SK-N-SH treated with all-trans-retinoic acid at 6 μM for 48 hours (cell line): ENCODE results near the gene ANKRD44.

Source experiments
- ATAC-seq: fragments of 200-7000 bp; cut with Tn5 transposase; 3 replicates; pipeline ENCODE4 v1.9.1; 2020; ENCODE audit warnings: mild to moderate bottlenecking, moderate library complexity
- ARNTL ChIP-seq: fragments of 450-650 bp; formaldehyde crosslinking; IDR thresholded peaks from 2 replicates; pipeline ENCODE4 v1.5.0; 2020; ENCODE audit warnings: low read depth, mild to moderate bottlenecking, moderate library complexity, borderline replicate concordance
- CSRNP3 ChIP-seq: fragments of 250-450 bp; sonication (Bioruptor Pico); IDR thresholded peaks from 2 replicates; pipeline ENCODE4 v1.5.1; 2021; ENCODE audit warnings: mild to moderate bottlenecking, moderate library complexity
- ESRRG ChIP-seq: fragments of 250-450 bp; sonication (Bioruptor Pico); IDR thresholded peaks from 2 replicates; pipeline ENCODE4 v1.6.1; 2021; ENCODE audit warnings: mild to moderate bottlenecking
- GLIS3 ChIP-seq: fragments of 250-450 bp; sonication (Bioruptor Pico); IDR thresholded peaks from 2 replicates; pipeline ENCODE4 v1.5.0; 2020; ENCODE audit warnings: mild to moderate bottlenecking, moderate library complexity
- ISL1 ChIP-seq: fragments of 250-450 bp; sonication (Bioruptor Pico); IDR thresholded peaks from 2 replicates; pipeline ENCODE4 v2.1.2; 2022; ENCODE audit warnings: mild to moderate bottlenecking, moderate library complexity
- OSR1 ChIP-seq: fragments of 250-450 bp; sonication (Bioruptor Pico); IDR thresholded peaks from 2 replicates; pipeline ENCODE4 v1.8.0; 2022; ENCODE audit warnings: moderate library complexity, mild to moderate bottlenecking, inconsistent platforms
- PPARA ChIP-seq: fragments of 250-450 bp; sonication (Bioruptor Pico); IDR thresholded peaks from 2 replicates; pipeline ENCODE4 v1.5.0; 2020; ENCODE audit warnings: mild to moderate bottlenecking, borderline replicate concordance
- RARB ChIP-seq: fragments of 250-450 bp; sonication (Bioruptor Pico); IDR thresholded peaks from 2 replicates; pipeline ENCODE4 v1.8.0; 2021; ENCODE audit warnings: mild to moderate bottlenecking, moderate library complexity
- SNAI2 ChIP-seq: fragments of 250-450 bp; sonication (Bioruptor Pico); IDR thresholded peaks from 2 replicates; pipeline ENCODE4 v1.5.0; 2020; ENCODE audit warnings: mild to moderate bottlenecking, moderate library complexity
- TCF4 ChIP-seq: fragments of 250-450 bp; sonication (Bioruptor Pico); IDR thresholded peaks from 2 replicates; pipeline ENCODE4 v1.8.0; 2021; ENCODE audit warnings: mild to moderate bottlenecking, moderate library complexity, borderline replicate concordance
- TOX ChIP-seq: fragments of 250-450 bp; sonication (Bioruptor Pico); IDR thresholded peaks from 2 replicates; pipeline ENCODE4 v1.8.0; 2021; ENCODE audit warnings: mild to moderate bottlenecking, moderate library complexity, borderline replicate concordance
- ZC3H10 ChIP-seq: fragments of 250-450 bp; sonication (Bioruptor Pico); IDR thresholded peaks from 2 replicates; pipeline ENCODE4 v1.5.1; 2021; ENCODE audit warnings: mild to moderate bottlenecking, moderate library complexity
- ZFP3 ChIP-seq: fragments of 250-450 bp; sonication (Bioruptor Pico); IDR thresholded peaks from 2 replicates; pipeline ENCODE4 v1.5.0; 2020; ENCODE audit warnings: mild to moderate bottlenecking, moderate library complexity
- ZNF8 ChIP-seq: fragments of 450-650 bp; formaldehyde crosslinking; IDR thresholded peaks from 2 replicates; pipeline ENCODE4 v1.5.0; 2020; ENCODE audit warnings: mild to moderate bottlenecking, moderate library complexity
- TF ChIP-seq, protein P1 (sequence below): fragments of 250-450 bp; sonication (Bioruptor Pico); IDR thresholded peaks from 2 replicates; pipeline ENCODE4 v1.5.0; 2020; ENCODE audit warnings: mild to moderate bottlenecking, moderate library complexity
- TF ChIP-seq, protein P2 (sequence below): fragments of 250-450 bp; sonication (Bioruptor Pico); IDR thresholded peaks from 2 replicates; pipeline ENCODE4 v1.8.0; 2020; ENCODE audit warnings: mild to moderate bottlenecking, moderate library complexity, borderline replicate concordance

ANKRD44 gene

DNA sequence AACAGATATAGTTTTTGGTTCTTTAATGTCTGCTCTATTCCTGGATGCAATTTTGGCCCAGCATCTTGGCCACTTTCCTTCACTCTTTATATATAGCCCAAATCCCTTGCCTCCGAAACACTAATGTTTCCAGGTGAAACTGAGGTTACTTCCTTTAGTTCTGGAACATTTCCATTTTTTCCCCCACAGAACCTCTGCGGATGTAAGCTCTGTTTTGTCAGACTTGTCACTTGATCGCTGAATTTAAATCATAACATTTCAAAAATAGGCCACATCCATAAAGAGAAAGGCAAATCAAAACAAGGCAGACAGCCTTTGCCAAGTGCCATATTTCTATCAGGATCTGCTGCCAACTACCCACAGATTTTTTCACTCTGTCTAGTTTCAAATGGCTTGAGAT lies 115.1 kb downstream of the ANKRD44 start:
- peak; percentile 76 for ATAC-seq
- TF ChIP-seq GLIS3 (CRISPR knock-in tag) (no peak), ARNTL (CRISPR knock-in tag) (no peak), ISL1 (CRISPR knock-in tag) (0 out of 2 replicates have a peak, but pooled peaks have one; percentile 43)
- TF ChIP-seq, protein P1, sequence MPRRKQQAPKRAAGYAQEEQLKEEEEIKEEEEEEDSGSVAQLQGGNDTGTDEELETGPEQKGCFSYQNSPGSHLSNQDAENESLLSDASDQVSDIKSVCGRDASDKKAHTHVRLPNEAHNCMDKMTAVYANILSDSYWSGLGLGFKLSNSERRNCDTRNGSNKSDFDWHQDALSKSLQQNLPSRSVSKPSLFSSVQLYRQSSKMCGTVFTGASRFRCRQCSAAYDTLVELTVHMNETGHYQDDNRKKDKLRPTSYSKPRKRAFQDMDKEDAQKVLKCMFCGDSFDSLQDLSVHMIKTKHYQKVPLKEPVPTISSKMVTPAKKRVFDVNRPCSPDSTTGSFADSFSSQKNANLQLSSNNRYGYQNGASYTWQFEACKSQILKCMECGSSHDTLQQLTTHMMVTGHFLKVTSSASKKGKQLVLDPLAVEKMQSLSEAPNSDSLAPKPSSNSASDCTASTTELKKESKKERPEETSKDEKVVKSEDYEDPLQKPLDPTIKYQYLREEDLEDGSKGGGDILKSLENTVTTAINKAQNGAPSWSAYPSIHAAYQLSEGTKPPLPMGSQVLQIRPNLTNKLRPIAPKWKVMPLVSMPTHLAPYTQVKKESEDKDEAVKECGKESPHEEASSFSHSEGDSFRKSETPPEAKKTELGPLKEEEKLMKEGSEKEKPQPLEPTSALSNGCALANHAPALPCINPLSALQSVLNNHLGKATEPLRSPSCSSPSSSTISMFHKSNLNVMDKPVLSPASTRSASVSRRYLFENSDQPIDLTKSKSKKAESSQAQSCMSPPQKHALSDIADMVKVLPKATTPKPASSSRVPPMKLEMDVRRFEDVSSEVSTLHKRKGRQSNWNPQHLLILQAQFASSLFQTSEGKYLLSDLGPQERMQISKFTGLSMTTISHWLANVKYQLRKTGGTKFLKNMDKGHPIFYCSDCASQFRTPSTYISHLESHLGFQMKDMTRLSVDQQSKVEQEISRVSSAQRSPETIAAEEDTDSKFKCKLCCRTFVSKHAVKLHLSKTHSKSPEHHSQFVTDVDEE (CRISPR knock-in tag): peak; percentile 51; the same call in 1 of the 2 replicates

DNA sequence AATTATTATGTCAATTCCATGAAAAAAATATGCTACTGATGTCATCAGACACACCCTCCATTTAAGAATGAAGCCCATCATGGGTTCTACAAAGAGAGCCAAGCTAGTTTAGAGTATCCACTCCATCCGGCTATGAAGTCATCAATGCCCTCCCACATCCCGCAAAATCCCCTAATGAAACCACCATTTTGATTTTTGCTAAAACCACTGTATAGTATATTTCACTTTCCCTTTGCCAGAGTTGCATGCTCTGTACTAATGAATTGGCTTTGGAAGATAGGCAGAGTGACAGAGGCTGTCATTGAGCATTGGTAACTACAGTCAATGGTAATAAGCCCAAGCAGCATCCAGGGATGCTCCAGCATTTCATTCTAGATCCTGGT lies 118.6 kb downstream of the ANKRD44 start:
- no peak for ATAC-seq
- TF ChIP-seq, protein P1 (CRISPR knock-in tag): no peak
- TF ChIP-seq PPARA (no peak), ZFP3 (CRISPR knock-in tag) (no peak)

GRCh38 chr2:197191177-197191939 lies 119.2 kb downstream of the ANKRD44 start:
- TF ChIP-seq ISL1 (CRISPR knock-in tag) (no peak), OSR1 (CRISPR knock-in tag) (no peak), TOX (CRISPR knock-in tag) (no peak), RARB (CRISPR knock-in tag) (no peak), ZC3H10 (CRISPR knock-in tag) (no peak), ESRRG (CRISPR knock-in tag) (no peak), PPARA (no peak), GLIS3 (CRISPR knock-in tag) (no peak)
- TF ChIP-seq, protein P1 (CRISPR knock-in tag): no peak
- TF ChIP-seq, protein P2, sequence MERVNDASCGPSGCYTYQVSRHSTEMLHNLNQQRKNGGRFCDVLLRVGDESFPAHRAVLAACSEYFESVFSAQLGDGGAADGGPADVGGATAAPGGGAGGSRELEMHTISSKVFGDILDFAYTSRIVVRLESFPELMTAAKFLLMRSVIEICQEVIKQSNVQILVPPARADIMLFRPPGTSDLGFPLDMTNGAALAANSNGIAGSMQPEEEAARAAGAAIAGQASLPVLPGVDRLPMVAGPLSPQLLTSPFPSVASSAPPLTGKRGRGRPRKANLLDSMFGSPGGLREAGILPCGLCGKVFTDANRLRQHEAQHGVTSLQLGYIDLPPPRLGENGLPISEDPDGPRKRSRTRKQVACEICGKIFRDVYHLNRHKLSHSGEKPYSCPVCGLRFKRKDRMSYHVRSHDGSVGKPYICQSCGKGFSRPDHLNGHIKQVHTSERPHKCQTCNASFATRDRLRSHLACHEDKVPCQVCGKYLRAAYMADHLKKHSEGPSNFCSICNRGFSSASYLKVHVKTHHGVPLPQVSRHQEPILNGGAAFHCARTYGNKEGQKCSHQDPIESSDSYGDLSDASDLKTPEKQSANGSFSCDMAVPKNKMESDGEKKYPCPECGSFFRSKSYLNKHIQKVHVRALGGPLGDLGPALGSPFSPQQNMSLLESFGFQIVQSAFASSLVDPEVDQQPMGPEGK (CRISPR knock-in tag): no peak
- peak; percentile 61; the same call in 2 of the 3 replicates for ATAC-seq

DNA sequence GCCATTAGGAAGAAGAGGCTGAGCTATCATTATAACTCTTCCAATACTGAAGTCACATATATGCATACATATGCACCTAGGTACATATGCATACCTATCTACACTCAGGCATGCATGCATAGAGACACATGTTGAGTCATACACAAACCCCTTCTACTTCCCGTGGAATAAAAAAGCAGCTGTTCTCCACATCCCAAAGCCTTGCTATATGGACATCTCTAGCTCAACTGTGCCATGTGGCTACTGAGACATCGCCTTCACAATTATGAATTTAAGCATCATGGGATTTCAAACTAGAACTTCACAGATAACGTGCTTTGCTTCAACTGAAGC lies 120.5 kb downstream of the ANKRD44 start:
- TF ChIP-seq PPARA: no peak
- no peak for TF ChIP-seq ISL1 (CRISPR knock-in tag)
- no peak for TF ChIP-seq ZNF8
- TF ChIP-seq CSRNP3 (CRISPR knock-in tag): no peak
- TF ChIP-seq GLIS3 (CRISPR knock-in tag): no peak
- TF ChIP-seq, protein P1 (CRISPR knock-in tag): no peak
- TF ChIP-seq SNAI2 (CRISPR knock-in tag): no peak
- TF ChIP-seq TCF4 (CRISPR knock-in tag): no peak
- TF ChIP-seq ZFP3 (CRISPR knock-in tag): no peak

More for the DNA sequence above, 120.5 kb downstream of the ANKRD44 start:
- no peak for ATAC-seq
